Adrenal gland (tissue), 12 donors: ENCODE data around the gene METAP1. TPM values are rescaled to one million over a fixed set of nuclear protein-coding genes. Genes with fewer than 3 reads are reported as not detected.

Source experiments
- DNase-seq, 7 donors: peaks; one replicate each; pipeline ENCODE4 v3.0.0-alpha.2; 2019 to 2020
- H3K27ac ChIP-seq, 5 donors: fragments of 200-600 bp; sonication (generic) in 4 of 5; 1 replicate in 3 of 5; 2 replicates in 2 of 5; pipeline versions ENCODE4 v1.5.1 to v1.8.0; 2016 to 2020; ENCODE audit warnings: mild to moderate bottlenecking in 1 of 5
- H3K27me3 ChIP-seq: fragments of 200-600 bp; 2 replicates; pipeline ENCODE4 v1.8.0; 2021
- H3K36me3 ChIP-seq, 2 donors: fragments of 200-600 bp; replicated peaks in 1 of 2; 1 replicate in 1 of 2; 2 replicates in 1 of 2; pipeline versions ENCODE4 v1.5.1 to v1.8.0; 2018 to 2022
- H3K4me1 ChIP-seq, 2 donors: fragments of 200-600 bp; replicated peaks in 1 of 2; 1 replicate in 1 of 2; 2 replicates in 1 of 2; pipeline versions ENCODE4 v1.5.1 to v1.8.0; 2018 to 2021
- H3K4me3 ChIP-seq, 4 donors: fragments of 200-600 bp; sonication (generic) in 3 of 4; one replicate each; pipeline ENCODE4 v1.5.1; 2016 to 2018
- H3K9me3 ChIP-seq, 3 donors: fragments of 200-600 bp; sonication (generic) in 1 of 3; replicated peaks in 1 of 3; 1 replicate in 2 of 3; 2 replicates in 1 of 3; pipeline versions ENCODE4 v1.5.1 to v1.8.0; 2016 to 2021
- CTCF ChIP-seq, 6 experiments: fragments of 450-650 bp in 4 of 6; fragments of 200-600 bp in 2 of 6; sonication (generic) in 1 of 6; IDR thresholded peaks; 1 replicate in 5 of 6; 2 replicates in 1 of 6; pipeline versions ENCODE4 v1.5.1 to v1.8.0; 2016 to 2021; ENCODE audit warnings: antibody characterized with exemption in 6 of 6, mild to moderate bottlenecking in 2 of 6, moderate library complexity in 1 of 6
- POLR2A ChIP-seq, 2 donors: fragments of 450-650 bp; IDR thresholded peaks; one replicate each; pipeline ENCODE4 v1.6.1; 2017; ENCODE audit warnings: antibody characterized with exemption in 2 of 2, mild to moderate bottlenecking in 2 of 2, moderate library complexity in 1 of 2
- WGBS, 4 donors: extraction: QIAGEN DNeasy Blood & Tissue Kit in 2 of 4; methylation state at CpG; one replicate each; pipeline versions ENCODE4 v1.1.5 to v1.1.7; 2013 to 2017; 5-methylcytosine and 5-hydroxymethylcytosine counted together
- intact Hi-C, 2 donors: fragments of 100-400 bp; cut with DNase I; formaldehyde crosslinking; loops; one replicate each; pipeline versions ENCODE4 v1.14.1 to v1.15.0; 2022 to 2023
- polyA plus RNA-seq, 3 donors: library from polyadenylated mRNA; stranded (reverse); fragments of 200-250 nt in 2 of 3; fragments of 350-450 nt in 1 of 3; fragmentation: Illumina TruSeq in 1 of 3; extraction: RNeasy Lipid Tissue Mini Kit (QIAGEN cat#74804) in 1 of 3; gene quantifications; one replicate each; pipeline ENCODE4 v1.2.3, GENCODE V29; 2013 to 2014
- total RNA-seq, 9 donors: library from RNA; depleted of rRNA in 4 of 9; stranded (reverse); fragments of >200 nt in 4 of 9; fragments of 120-200 nt in 1 of 9; fragmentation: NEBNext Ultra II Directional in 1 of 9; extraction: Animal tissue kit (Norgen Biotek cat#: 25700) in 1 of 9; gene quantifications; one replicate each; pipeline versions ENCODE4 v1.1.0 to v1.2.4, GENCODE V29; 2013 to 2023
- donor health status: healthy with polysubstance abuse.
- donor health status: Bipolar disorder and iron deficiency.
- donor health status: DM: yes; HTN: yes; CAD: no.
- donor health status: DM: no; HTN: no; CAD: no.
- donor health status: DM: no; HTN: no; CAD: no.
- donor health status: DM: yes; HTN: yes; CAD: no.

Gene METAP1
- total and polyA plus RNA-seq, 12 donors = 12.1 to 35.3 (median 17.3) TPM

GRCh38 chr4:99054428-99054994 is 59.0 kb downstream of the METAP1 start:
- intact Hi-C loops = loop anchor here (10.0 kb wide), 3 partner anchors 60 to 590 kb away; partner anchors contain the start of gene METAP1 (in 2 of the 2)
- TF ChIP-seq POLR2A (IDR thresholded peaks at IDR 0.05) (no peak), CTCF (IDR thresholded peaks at IDR 0.05) (no peak)
- WGBS, 4 donors = 88 to 93% (median 92%) methylated on average over 3 of the region's 3 CpGs
- H3K9me3 ChIP-seq = no peaks in the 10 kb centered on the region
- no peaks in the 10 kb centered on the region for H3K27me3 ChIP-seq
- no peaks in the 10 kb centered on the region for H3K4me1 ChIP-seq
- H3K27ac ChIP-seq = no peak overlapping the region
- H3K36me3 ChIP-seq = peaks cover 0 to 14% of the 10 kb centered on the region in 2 donors
- DNase-seq = no peak
- H3K4me3 ChIP-seq = no peak overlapping the region

- Histone ChIP-seq H3K4me1 (no peaks in the 10 kb centered on the region), H3K9me3 (no peaks in the 10 kb centered on the region), H3K27me3 (no peaks in the 10 kb centered on the region), H3K4me3 (no peak overlapping the region), H3K27ac (no peak overlapping the region), H3K36me3 (peaks cover 0 to 4% of the 10 kb centered on the region in 2 donors)
- peak in 1 of 7 donors; percentile 10 for DNase-seq
- 83 to 100% (median 84%) methylated on average over 1 to 2 of the region's 2 CpGs for WGBS, 4 donors
- intact Hi-C loops = loop anchor here (10.0 kb wide), 3 partner anchors 63 to 593 kb away; partner anchors contain the start of gene METAP1 (in 2 of the 2)
- TF ChIP-seq CTCF (IDR thresholded peaks at IDR 0.05) (no peak), POLR2A (IDR thresholded peaks at IDR 0.05) (no peak)
Measured at GRCh38 chr4:99058228-99058627, 62.7 kb downstream of the METAP1 start.

GRCh38 chr4:99059550-99059949 is 64.0 kb downstream of the METAP1 start:
- Histone ChIP-seq H3K27ac (no peak overlapping the region), H3K4me1 (no peaks in the 10 kb centered on the region), H3K36me3 (peaks cover 0 to 4% of the 10 kb centered on the region in 2 donors), H3K9me3 (no peaks in the 10 kb centered on the region), H3K4me3 (no peak overlapping the region), H3K27me3 (no peaks in the 10 kb centered on the region)
- TF ChIP-seq POLR2A (IDR thresholded peaks at IDR 0.05) (no peak), CTCF (IDR thresholded peaks at IDR 0.05) (no peak)
- WGBS, 4 donors = 90 to 100% (median 99%) methylated on average over 1 of the region's 1 CpG
- intact Hi-C loops = loop anchor here (10.0 kb wide), 3 partner anchors 65 to 595 kb away; partner anchors contain the start of gene METAP1 (in 2 of the 2)
- no peak for DNase-seq

GRCh38 chr4:99061048-99061700 is 65.7 kb downstream of the METAP1 start:
- no peak overlapping the region for H3K27ac ChIP-seq
- intact Hi-C loops = no loop called here
- H3K36me3 ChIP-seq = peaks cover 0 to 4% of the 10 kb centered on the region in 2 donors
- no peaks in the 10 kb centered on the region for H3K27me3 ChIP-seq
- TF ChIP-seq POLR2A (IDR thresholded peaks at IDR 0.05) (no peak), CTCF (IDR thresholded peaks at IDR 0.05) (no peak)
- H3K4me1 ChIP-seq = no peaks in the 10 kb centered on the region
- DNase-seq = no peak
- 92 to 97% (median 96%) methylated on average over 8 of the region's 8 CpGs for WGBS, 4 donors
- no peaks in the 10 kb centered on the region for H3K9me3 ChIP-seq
- no peak overlapping the region for H3K4me3 ChIP-seq
